WERI-Rb-1 (cell line): ENCODE measurements around the gene SV2C.
"Not testable (repeated sequence)": the region's sequence is repeated elsewhere in the genome, so short reads cannot be mapped to it uniquely, and the experiment has no call there.

Experiments
- DNase-seq: peaks from one replicate; pipeline ENCODE4 v3.0.0-alpha.2; 2020
- H3K27ac ChIP-seq: fragments of 250-450 bp; sonication (Bioruptor Pico); 2 replicates; pipeline ENCODE4 v1.5.1; 2020; ENCODE audit warnings: mild to moderate bottlenecking, moderate library complexity
- H3K27me3 ChIP-seq: fragments of 250-450 bp; sonication (Bioruptor Pico); 2 replicates; pipeline ENCODE4 v1.5.1; 2021; ENCODE audit warnings: mild to moderate bottlenecking, low read depth, moderate library complexity; ENCODE audit not compliant: insufficient read depth, severe bottlenecking
- H3K36me3 ChIP-seq: fragments of 250-450 bp; sonication (Bioruptor Pico); 2 replicates; pipeline ENCODE4 v1.5.1; 2020; ENCODE audit warnings: mild to moderate bottlenecking, moderate library complexity
- H3K4me3 ChIP-seq: 2 replicates; pipeline ENCODE4 v1.5.1; 2011; ENCODE audit warnings: low read depth, mild to moderate bottlenecking, control low read depth, low read length
- H3K9me3 ChIP-seq: fragments of 250-450 bp; sonication (Bioruptor Pico); 2 replicates; pipeline ENCODE4 v1.5.1; 2021; ENCODE audit warnings: mild to moderate bottlenecking, moderate library complexity; ENCODE audit not compliant: severe bottlenecking
- TF ChIP-seq, protein P1 (sequence below): IDR thresholded peaks from 2 replicates; pipeline ENCODE4 v1.5.1; 2011; ENCODE audit warnings: low read depth, mild to moderate bottlenecking, control low read depth, inconsistent platforms, low read length

Gene SV2C

DNA sequence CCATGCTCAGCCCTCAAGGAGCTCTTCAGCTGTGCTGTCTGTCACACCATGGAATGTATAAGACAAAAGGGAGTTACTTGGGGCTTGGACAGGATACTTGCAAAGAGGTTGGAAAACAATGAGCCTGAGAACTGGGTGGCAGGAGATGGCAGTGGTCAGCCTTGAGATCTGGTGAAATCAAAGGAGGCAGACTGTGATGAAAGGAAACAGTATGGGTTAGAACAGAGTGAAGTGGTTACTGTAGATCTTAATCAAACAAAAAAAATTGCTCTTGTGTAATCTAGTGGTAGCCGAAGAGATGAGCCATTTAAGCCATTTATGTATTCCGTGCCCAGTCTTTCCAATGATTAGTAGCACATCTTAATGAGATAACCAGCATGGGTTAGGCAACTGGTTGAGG lies 142.2 kb downstream of the SV2C start:
- Histone ChIP-seq H3K27ac (no peak overlapping the region), H3K27me3 (no peaks in the 10 kb centered on the region), H3K9me3 (no peaks in the 10 kb centered on the region), H3K36me3 (no peaks in the 10 kb centered on the region), H3K4me3 (no peak overlapping the region)
- TF ChIP-seq, protein P1, sequence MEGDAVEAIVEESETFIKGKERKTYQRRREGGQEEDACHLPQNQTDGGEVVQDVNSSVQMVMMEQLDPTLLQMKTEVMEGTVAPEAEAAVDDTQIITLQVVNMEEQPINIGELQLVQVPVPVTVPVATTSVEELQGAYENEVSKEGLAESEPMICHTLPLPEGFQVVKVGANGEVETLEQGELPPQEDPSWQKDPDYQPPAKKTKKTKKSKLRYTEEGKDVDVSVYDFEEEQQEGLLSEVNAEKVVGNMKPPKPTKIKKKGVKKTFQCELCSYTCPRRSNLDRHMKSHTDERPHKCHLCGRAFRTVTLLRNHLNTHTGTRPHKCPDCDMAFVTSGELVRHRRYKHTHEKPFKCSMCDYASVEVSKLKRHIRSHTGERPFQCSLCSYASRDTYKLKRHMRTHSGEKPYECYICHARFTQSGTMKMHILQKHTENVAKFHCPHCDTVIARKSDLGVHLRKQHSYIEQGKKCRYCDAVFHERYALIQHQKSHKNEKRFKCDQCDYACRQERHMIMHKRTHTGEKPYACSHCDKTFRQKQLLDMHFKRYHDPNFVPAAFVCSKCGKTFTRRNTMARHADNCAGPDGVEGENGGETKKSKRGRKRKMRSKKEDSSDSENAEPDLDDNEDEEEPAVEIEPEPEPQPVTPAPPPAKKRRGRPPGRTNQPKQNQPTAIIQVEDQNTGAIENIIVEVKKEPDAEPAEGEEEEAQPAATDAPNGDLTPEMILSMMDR: no peak
- no peak for DNase-seq

DNA sequence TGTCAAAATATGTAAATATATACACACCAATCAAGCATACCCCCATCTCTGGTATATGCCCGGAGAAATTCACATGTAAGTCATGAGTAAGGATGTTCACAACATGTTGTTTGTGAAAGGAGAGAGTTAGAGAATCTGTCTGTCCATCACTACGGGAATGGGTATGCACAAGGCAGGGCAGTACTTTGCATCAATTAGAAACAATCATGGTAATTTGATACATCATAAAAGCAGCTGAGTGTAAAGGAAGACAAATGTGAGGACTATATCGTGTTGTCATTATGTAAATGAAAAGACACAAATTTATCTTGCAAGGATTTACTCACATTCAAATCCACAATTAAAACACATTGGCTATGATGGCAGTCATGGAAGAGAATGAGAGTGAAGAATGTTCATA lies 146.7 kb downstream of the SV2C start:
- Histone ChIP-seq H3K36me3 (no peaks in the 10 kb centered on the region), H3K27ac (no peak overlapping the region), H3K9me3 (no peaks in the 10 kb centered on the region), H3K4me3 (no peak overlapping the region), H3K27me3 (no peaks in the 10 kb centered on the region)
- TF ChIP-seq, protein P1: no peak
- DNase-seq: no peak

GRCh38 chr5:76230711-76231285 lies 147.6 kb downstream of the SV2C start:
- no peak for DNase-seq
- Histone ChIP-seq H3K27ac (no peak overlapping the region), H3K36me3 (no peaks in the 10 kb centered on the region), H3K9me3 (no peaks in the 10 kb centered on the region), H3K4me3 (no peak overlapping the region), H3K27me3 (no peaks in the 10 kb centered on the region)
- TF ChIP-seq, protein P1: no peak

- no peaks in the 10 kb centered on the region for H3K27me3 ChIP-seq
- no peaks in the 10 kb centered on the region for H3K9me3 ChIP-seq
- H3K27ac ChIP-seq: no peak overlapping the region
- H3K4me3 ChIP-seq: no peak overlapping the region
- TF ChIP-seq, protein P1: no peak
- H3K36me3 ChIP-seq: no peaks in the 10 kb centered on the region
- no peak for DNase-seq
Observed at GRCh38 chr5:76234665-76235064, 151.5 kb downstream of the SV2C start.

GRCh38 chr5:76236684-76237083 lies 153.5 kb downstream of the SV2C start:
- Histone ChIP-seq H3K27me3 (no peaks in the 10 kb centered on the region), H3K36me3 (no peaks in the 10 kb centered on the region), H3K27ac (no peak overlapping the region), H3K4me3 (no peak overlapping the region), H3K9me3 (no peaks in the 10 kb centered on the region)
- DNase-seq: no peak
- TF ChIP-seq, protein P1: no peak

DNA sequence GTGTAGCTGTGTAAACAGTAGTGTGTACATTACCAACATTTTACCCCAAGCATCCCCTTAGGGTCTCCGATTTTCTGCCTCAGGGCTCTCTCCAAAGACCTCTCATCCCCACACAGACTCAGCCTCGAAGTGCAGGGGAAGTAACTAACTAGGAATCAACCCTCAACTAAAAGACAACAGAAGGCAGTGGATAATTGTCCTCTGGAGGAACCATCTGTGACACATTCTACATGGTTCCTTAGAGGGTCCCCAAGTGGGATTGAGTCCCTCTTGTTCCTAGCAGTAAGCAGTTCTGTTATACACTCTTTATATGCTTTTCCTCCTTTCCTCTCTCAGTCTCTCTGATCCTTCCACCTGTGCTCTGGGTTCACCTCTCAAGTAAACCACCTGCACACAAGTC lies 157.2 kb downstream of the SV2C start:
- no peak for DNase-seq
- no peaks in the 10 kb centered on the region for H3K27me3 ChIP-seq
- TF ChIP-seq, protein P1: no peak

DNA sequence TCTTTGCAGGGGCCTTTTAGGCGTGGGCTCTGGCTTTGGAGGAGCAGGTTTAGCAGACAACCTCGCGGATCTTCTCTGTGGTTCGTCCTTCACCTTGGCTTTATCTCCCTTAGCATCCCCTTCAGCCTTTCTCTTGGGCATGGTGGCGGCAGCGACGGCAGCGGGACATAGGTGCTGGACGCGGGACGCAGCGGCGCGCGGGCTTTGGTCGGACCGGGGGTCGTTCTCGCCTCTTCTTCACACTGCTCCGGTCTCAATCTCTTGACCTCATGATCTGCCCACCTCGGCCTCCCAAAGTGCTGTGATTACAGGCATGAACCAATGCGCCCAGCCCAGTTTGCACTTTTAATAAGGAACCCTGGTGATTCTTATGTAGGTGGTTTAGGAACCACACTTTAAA lies 159.0 kb downstream of the SV2C start:
- H3K27me3 ChIP-seq, H3K36me3 ChIP-seq, H3K4me3 ChIP-seq, H3K9me3 ChIP-seq, H3K27ac ChIP-seq, DNase-seq: not testable (repeated sequence)

More for the DNA sequence above, 157.2 kb downstream of the SV2C start:
- Histone ChIP-seq H3K27ac (no peak overlapping the region), H3K36me3 (no peaks in the 10 kb centered on the region), H3K4me3 (no peak overlapping the region), H3K9me3 (no peaks in the 10 kb centered on the region)
